HCEC 1CT (cell line): Measurements from ENCODE around the gene CLUH.
"Not testable (repeated sequence)": the region's sequence is repeated elsewhere in the genome, so short reads cannot be mapped to it uniquely, and the experiment has no call there.

Experiments used
- DNase-seq: peaks from one replicate; pipeline ENCODE4 v3.0.0-alpha.2; 2017

Gene CLUH

GRCh38 chr17:2687074-2687418 lies 24.5 kb downstream of the CLUH start:
- DNase-seq = no peak

- no peak for DNase-seq
Observed at GRCh38 chr17:2685696-2686095, 25.9 kb downstream of the CLUH start.

GRCh38 chr17:2684549-2684948 lies 27.0 kb downstream of the CLUH start:
- no peak for DNase-seq

GRCh38 chr17:2683912-2684311 lies 27.7 kb downstream of the CLUH start:
- DNase-seq = no peak

- DNase-seq = no peak
Observed at GRCh38 chr17:2682176-2682938, 29.2 kb downstream of the CLUH start.

GRCh38 chr17:2681650-2682049 lies 29.9 kb downstream of the CLUH start:
- no peak for DNase-seq

GRCh38 chr17:2680961-2681360 lies 30.6 kb downstream of the CLUH start:
- no peak for DNase-seq

- not testable (repeated sequence) for DNase-seq
Observed at GRCh38 chr17:2679247-2679646, 32.3 kb downstream of the CLUH start.

- DNase-seq = no peak
Observed at GRCh38 chr17:2672026-2672425, 39.5 kb downstream of the CLUH start.

- not testable (repeated sequence) for DNase-seq
Observed at GRCh38 chr17:2660410-2660809, 51.2 kb downstream of the CLUH start.

GRCh38 chr17:2659337-2659736 lies 52.2 kb downstream of the CLUH start:
- DNase-seq = peak; percentile 32

- DNase-seq = no peak
Observed at GRCh38 chr17:2656283-2656682, 55.3 kb downstream of the CLUH start.

- DNase-seq = no peak
Observed at GRCh38 chr17:2655546-2655945, 56.0 kb downstream of the CLUH start.

- DNase-seq = not testable (repeated sequence)
Observed at GRCh38 chr17:2652911-2653310, 58.7 kb downstream of the CLUH start.

- no peak for DNase-seq
Observed at GRCh38 chr17:2649191-2649590, 62.4 kb downstream of the CLUH start.

- no peak for DNase-seq
Observed at GRCh38 chr17:2647957-2648356, 63.6 kb downstream of the CLUH start.

- DNase-seq = no peak
Observed at GRCh38 chr17:2644971-2645370, 66.6 kb downstream of the CLUH start.
